ENCODE measurements around the gene AIFM1. TPM values are rescaled to one million over a fixed set of nuclear protein-coding genes. Genes with fewer than 3 reads are reported as not detected.

AIFM1 gene
- total and polyA plus RNA-seq, 2 of the 4 experiments (the other 2 are of a cell fraction): 22.0 to 27.4 TPM

- dilution Hi-C loops (cut with HindIII; ENCODE audit: low sequenced_read_pairs, unreplicated experiment) (no loop called here), in situ Hi-C loops (cut with MboI; ENCODE audit: low sequenced_read_pairs) (no loop called here)
Measured at GRCh38 chrX:130083656-130084382, 81.8 kb downstream of the AIFM1 start.

More at GRCh38 chrX:130083656-130084382, 81.8 kb downstream of the AIFM1 start:
- H3K4ac ChIP-seq (ENCODE audit: low read depth, low read length): no peak overlapping the region
- POLR2A ChIA-PET (ENCODE audit: unreplicated experiment): no interaction called here
- no peaks in the 10 kb centered on the region; the same call in 1 of the 2 replicates for H3K27me3 ChIP-seq (ENCODE audit: control insufficient read depth, insufficient read depth, low read length)
- no peak overlapping the region for H2BK5ac ChIP-seq (ENCODE audit: low read depth, low read length, poor library complexity, severe bottlenecking)
- peaks cover 0 to 53% of the 10 kb centered on the region in 2 experiments; a peak in 3 of 4 replicates for H3K79me1 ChIP-seq (ENCODE audit: low read depth in 1 of 2, low read length in 2 of 2)
- ATAC-seq (ENCODE audit: low read depth) (no peak), DNase-seq (no peak)
- H2BK20ac ChIP-seq (ENCODE audit: low read depth, low read length): no peak overlapping the region
- H3K18ac ChIP-seq (ENCODE audit: low read depth, low read length): no peak overlapping the region
- peaks cover 2% of the 10 kb centered on the region; the same call in 1 of the 2 replicates for H3K36me3 ChIP-seq (ENCODE audit: control insufficient read depth, insufficient read depth, low read length)
- no peak overlapping the region for H3K4me2 ChIP-seq (ENCODE audit: low read depth, low read length)
- no peak overlapping the region for H2AFZ ChIP-seq (replicated peaks; ENCODE audit: low read length, poor library complexity)
- no peak overlapping the region for H4K5ac ChIP-seq (ENCODE audit: low read depth, low read length)
- no peaks in the 10 kb centered on the region for H3K9me3 ChIP-seq (ENCODE audit: control insufficient read depth, insufficient read depth, low read length)
- H2AK5ac ChIP-seq (ENCODE audit: low read depth, low read length): no peak overlapping the region; the same call in 1 of the 2 replicates
- BruUV-seq (replicated peaks): no TSS peak
- 83% methylated on average over 13 of the region's 15 CpGs; no CpG with 5 or more reads in 1 of the 2 experiments for WGBS, 2 experiments (ENCODE audit: extremely low coverage in 2 of 2, insufficient read length in 1 of 2)
- no peak overlapping the region for H3K4me3 ChIP-seq (ENCODE audit: insufficient read depth, low read depth, low read length)
- H4K8ac ChIP-seq (ENCODE audit: low read depth in 2 of 2, low read length in 2 of 2): no peak overlapping the region
- TF ChIP-seq MAFK (IDR thresholded peaks at IDR 0.05; ENCODE audit: low read depth, low read length) (no peak), RCOR1 (IDR thresholded peaks at IDR 0.05; ENCODE audit: insufficient replicate concordance, low read length) (no peak), CTCF (conservative IDR thresholded peaks at IDR 0.05; ENCODE audit: low read depth, low read length) (no peak), RFX5 (IDR thresholded peaks at IDR 0.05; ENCODE audit: low read depth, low read length) (no peak), CEBPB (IDR thresholded peaks at IDR 0.05; ENCODE audit: low read depth, low read length) (no peak), BHLHE40 (IDR thresholded peaks at IDR 0.05; ENCODE audit: low read depth, low read length) (no peak), USF2 (IDR thresholded peaks at IDR 0.05; ENCODE audit: low read depth, low read length) (no peak), MAZ (IDR thresholded peaks at IDR 0.05; ENCODE audit: borderline replicate concordance, low read depth, low read length) (no peak), POLR2A (IDR thresholded peaks at IDR 0.05; ENCODE audit: low read depth, low read length) (no peak)
- TF ChIP-seq, protein P1, sequence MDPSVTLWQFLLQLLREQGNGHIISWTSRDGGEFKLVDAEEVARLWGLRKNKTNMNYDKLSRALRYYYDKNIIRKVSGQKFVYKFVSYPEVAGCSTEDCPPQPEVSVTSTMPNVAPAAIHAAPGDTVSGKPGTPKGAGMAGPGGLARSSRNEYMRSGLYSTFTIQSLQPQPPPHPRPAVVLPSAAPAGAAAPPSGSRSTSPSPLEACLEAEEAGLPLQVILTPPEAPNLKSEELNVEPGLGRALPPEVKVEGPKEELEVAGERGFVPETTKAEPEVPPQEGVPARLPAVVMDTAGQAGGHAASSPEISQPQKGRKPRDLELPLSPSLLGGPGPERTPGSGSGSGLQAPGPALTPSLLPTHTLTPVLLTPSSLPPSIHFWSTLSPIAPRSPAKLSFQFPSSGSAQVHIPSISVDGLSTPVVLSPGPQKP (IDR thresholded peaks at IDR 0.05; ENCODE audit: borderline replicate concordance, low read depth, low read length): no peak
- peaks cover 11% of the 10 kb centered on the region for H3K9me1 ChIP-seq (ENCODE audit: insufficient read depth, low read length)
- CTCF ChIA-PET: no interaction called here
- H4K20me1 ChIP-seq (ENCODE audit: insufficient read depth, low read length): peaks cover 49% of the 10 kb centered on the region
- H2BK120ac ChIP-seq (ENCODE audit: low read depth, low read length): no peak overlapping the region
- no peak overlapping the region for H3K27ac ChIP-seq (ENCODE audit: insufficient read depth, low read length)
- intact Hi-C loops (cut with micrococcal nuclease): no loop called here
- no peak overlapping the region for H3K14ac ChIP-seq (replicated peaks; ENCODE audit: low read depth, low read length)
- no peak overlapping the region for H4K91ac ChIP-seq (ENCODE audit: insufficient read depth, low read depth, low read length)
- H3K56ac ChIP-seq (ENCODE audit: extremely low read depth, insufficient read depth, low read length): no peak overlapping the region
- H3K23ac ChIP-seq (ENCODE audit: low read depth, low read length): no peak overlapping the region
- no peak overlapping the region for H3K9ac ChIP-seq (ENCODE audit: low read depth, low read length)
- no peak overlapping the region for H2BK15ac ChIP-seq (ENCODE audit: low read depth, low read length)
- H3K4me1 ChIP-seq (ENCODE audit: control insufficient read depth, insufficient read depth, low read length): peaks cover 5% of the 10 kb centered on the region; the same call in 1 of the 2 replicates
- peak overlapping the region; percentile 67 for H2AK9ac ChIP-seq (replicated peaks; ENCODE audit: low read depth, low read length, poor library complexity)

All from IMR-90 (cell line).